OCI-LY1 (cell line): ENCODE measurements around the gene ZNF396.

Experiments used
- H2AFZ ChIP-seq: fragments of 200-600 bp; sonication (generic), shearing (Covaris generic); 2 replicates; pipeline ENCODE4 v1.6.0; 2014; ENCODE audit warnings: antibody characterized with exemption, mild to moderate bottlenecking, low read length
- H3F3A ChIP-seq: fragments of 200-600 bp; sonication (generic), shearing (Covaris generic); 2 replicates; pipeline ENCODE4 v1.6.0; 2014; ENCODE audit warnings: mild to moderate bottlenecking, antibody characterized with exemption, low read length, moderate library complexity; ENCODE audit not compliant: insufficient read depth
- H3K27ac ChIP-seq: fragments of 200-600 bp; sonication (generic); 2 replicates; pipeline ENCODE4 v1.5.1; 2014; ENCODE audit warnings: low read length, mixed run types, mild to moderate bottlenecking, low read depth; ENCODE audit not compliant: poor library complexity, severe bottlenecking
- H3K27me3 ChIP-seq: fragments of 200-600 bp; sonication (generic); 2 replicates; pipeline ENCODE4 v1.6.0; 2014; ENCODE audit warnings: antibody characterized with exemption, mild to moderate bottlenecking, low read length, moderate library complexity; ENCODE audit not compliant: insufficient read depth
- H3K36me3 ChIP-seq: fragments of 200-600 bp; sonication (generic); 2 replicates; pipeline ENCODE4 v1.6.1; 2014; ENCODE audit warnings: mild to moderate bottlenecking, antibody characterized with exemption, low read length, moderate library complexity, mixed read lengths; ENCODE audit not compliant: insufficient read depth
- H3K4me1 ChIP-seq: fragments of 200-600 bp; sonication (generic); 2 replicates; pipeline ENCODE4 v1.5.1; 2014; ENCODE audit warnings: mild to moderate bottlenecking, low read length, moderate library complexity; ENCODE audit not compliant: insufficient read depth, severe bottlenecking
- H3K4me2 ChIP-seq: fragments of 200-600 bp; sonication (generic), shearing (Covaris generic); 2 replicates; pipeline ENCODE4 v1.6.1; 2014; ENCODE audit warnings: low read length
- H3K4me3 ChIP-seq: fragments of 200-600 bp; sonication (generic); 2 replicates; pipeline ENCODE4 v1.5.1; 2014; ENCODE audit warnings: low read length, low read depth, mild to moderate bottlenecking, mixed read lengths; ENCODE audit not compliant: poor library complexity, severe bottlenecking
- H3K79me2 ChIP-seq: fragments of 200-600 bp; shearing (Covaris generic); 2 replicates; pipeline ENCODE4 v1.6.1; 2016; ENCODE audit warnings: mixed run types, low read length, mixed read lengths; ENCODE audit not compliant: insufficient read depth
- H3K9ac ChIP-seq: fragments of 200-600 bp; sonication (generic), shearing (Covaris generic); 2 replicates; pipeline ENCODE4 v1.6.1; 2014; ENCODE audit warnings: mild to moderate bottlenecking, low read length, mixed read lengths
- H3K9me2 ChIP-seq: fragments of 200-600 bp; sonication (generic), shearing (Covaris generic); 2 replicates; pipeline ENCODE4 v1.6.1; 2014; ENCODE audit warnings: low read depth, mild to moderate bottlenecking, low read length, mixed read lengths
- H3K9me3 ChIP-seq: fragments of 200-600 bp; shearing (Covaris generic); 2 replicates; pipeline ENCODE4 v1.6.1; 2014; ENCODE audit warnings: low read length, mixed read lengths
- H4K20me1 ChIP-seq: fragments of 200-600 bp; sonication (generic), shearing (Covaris generic); 2 replicates; pipeline ENCODE4 v1.6.0; 2016; ENCODE audit warnings: mild to moderate bottlenecking, low read length; ENCODE audit not compliant: insufficient read depth
- CTCF ChIP-seq: fragments of 200-600 bp; sonication (generic), shearing (Covaris generic); IDR thresholded peaks from 2 replicates; pipeline ENCODE4 v1.5.1; 2017; ENCODE audit warnings: mild to moderate bottlenecking, antibody characterized with exemption, low read length, moderate library complexity, mixed read lengths
- EZH2 ChIP-seq: fragments of 200-600 bp; sonication (generic), shearing (Covaris generic); IDR thresholded peaks from 2 replicates; pipeline ENCODE4 v1.8.0; 2017; ENCODE audit warnings: borderline replicate concordance, mixed run types, mild to moderate bottlenecking, antibody characterized with exemption, low read length, moderate library complexity, mixed read lengths

The ZNF396 gene

DNA sequence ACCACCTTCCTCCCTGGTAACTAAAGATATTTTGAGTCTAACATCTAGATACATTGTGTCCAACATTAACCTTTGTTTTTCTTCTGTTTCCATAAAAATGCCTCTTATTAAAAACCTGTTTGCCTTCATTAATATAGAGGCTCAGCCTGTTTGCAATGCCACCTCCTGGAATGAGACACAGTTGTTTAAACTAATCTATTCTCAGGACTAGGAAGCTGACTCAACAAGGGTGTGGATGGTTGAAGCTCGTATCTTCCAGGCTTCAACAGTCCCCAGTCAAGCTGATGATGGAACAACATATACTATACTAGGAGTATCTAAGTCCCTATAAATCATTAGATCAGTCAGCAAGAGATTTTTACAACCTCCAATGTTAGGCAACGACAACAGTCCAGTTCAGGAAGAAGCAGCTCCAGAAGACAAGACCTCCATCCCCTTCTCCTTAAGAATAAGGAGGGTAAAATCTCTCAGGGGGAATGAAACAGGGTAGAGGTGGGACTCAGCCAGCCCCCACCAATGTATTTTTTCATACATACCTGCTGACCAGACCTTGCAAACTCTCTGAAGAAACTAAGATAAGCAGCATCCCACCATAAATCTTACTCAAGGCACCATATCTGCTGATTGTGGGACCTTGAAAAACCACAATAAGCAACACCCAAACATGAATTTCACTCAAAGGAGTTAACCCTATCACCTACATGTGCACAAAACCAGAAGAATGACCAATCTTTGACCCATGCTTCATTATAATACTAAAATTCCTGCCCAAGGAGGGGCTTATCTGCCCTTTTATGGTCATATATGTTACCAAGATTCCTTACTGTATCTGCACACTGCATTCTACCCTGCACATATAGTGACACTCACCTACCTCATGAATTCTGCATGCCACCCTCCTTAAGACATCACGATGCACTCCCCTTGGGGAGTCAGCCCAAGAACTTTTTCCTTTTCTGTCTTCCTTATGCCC, 54.4 kb downstream of the ZNF396 start:
- H3K9me2 ChIP-seq: no peaks in the 10 kb centered on the region

More for the DNA sequence above, 54.4 kb downstream of the ZNF396 start:
- TF ChIP-seq EZH2 (no peak), CTCF (no peak)
- Histone ChIP-seq H3K4me2 (no peak overlapping the region), H3K9ac (no peak overlapping the region), H3K27me3 (no peaks in the 10 kb centered on the region), H3K9me3 (no peaks in the 10 kb centered on the region), H3K4me1 (no peaks in the 10 kb centered on the region), H3K27ac (no peak overlapping the region), H4K20me1 (no peaks in the 10 kb centered on the region), H3K36me3 (no peaks in the 10 kb centered on the region), H3K79me2 (no peaks in the 10 kb centered on the region), H2AFZ (no peak overlapping the region), H3F3A (no peaks in the 10 kb centered on the region), H3K4me3 (no peak overlapping the region)
